Chondrocyte (in vitro differentiated cells): Measurements from ENCODE around the gene EYS. TPM values are rescaled to one million over a fixed set of nuclear protein-coding genes. Genes with fewer than 3 reads are reported as not detected.

Experiments used
- DNase-seq: peaks from one replicate; pipeline ENCODE4 v3.0.0; 2021; ENCODE audit warnings: mixed read lengths, low spot score
- H3K27ac Mint-ChIP-seq: one replicate; pipeline ENCODE4 v1.8.0; 2021; ENCODE audit warnings: mild to moderate bottlenecking, moderate library complexity, mixed read lengths; ENCODE audit not compliant: unreplicated experiment
- H3K27me3 Mint-ChIP-seq: 2 replicates; pipeline ENCODE4 v1.8.0; 2021; ENCODE audit warnings: low read depth, mixed read lengths
- H3K36me3 Mint-ChIP-seq: 2 replicates; pipeline ENCODE4 v1.8.0; 2021; ENCODE audit warnings: low read depth, mixed read lengths
- H3K4me1 Mint-ChIP-seq: 2 replicates; pipeline ENCODE4 v1.8.0; 2021; ENCODE audit warnings: low read depth, mild to moderate bottlenecking, mixed read lengths
- H3K4me3 Mint-ChIP-seq: one replicate; pipeline ENCODE4 v1.8.0; 2021; ENCODE audit warnings: mild to moderate bottlenecking, moderate library complexity, mixed read lengths; ENCODE audit not compliant: unreplicated experiment
- H3K9me3 Mint-ChIP-seq: 2 replicates; pipeline ENCODE4 v1.8.0; 2021; ENCODE audit warnings: low read depth, mixed read lengths
- CTCF ChIP-seq: fragments of 200-600 bp; sonication (generic); IDR thresholded peaks from 2 replicates; pipeline ENCODE4 v1.5.0; 2021; ENCODE audit warnings: antibody characterized with exemption, mild to moderate bottlenecking, moderate library complexity
- total RNA-seq: library from RNA; stranded (reverse); gene quantifications from 3 replicates; pipeline ENCODE4 v1.2.1, GENCODE V29; 2021

EYS gene
- total RNA-seq, 1 donor from 2014 or later: not detected

GRCh38 chr6:64591676-64592036 lies 1115.4 kb downstream of the EYS start:
- peaks cover 32% of the 10 kb centered on the region for H3K27me3 Mint-ChIP-seq
- H3K4me1 Mint-ChIP-seq: no peaks in the 10 kb centered on the region
- DNase-seq: no peak
- no peak overlapping the region for H3K4me3 Mint-ChIP-seq
- no peak overlapping the region for H3K27ac Mint-ChIP-seq
- peaks cover 8% of the 10 kb centered on the region for H3K9me3 Mint-ChIP-seq
- H3K36me3 Mint-ChIP-seq: no peaks in the 10 kb centered on the region
- TF ChIP-seq CTCF: no peak

DNA sequence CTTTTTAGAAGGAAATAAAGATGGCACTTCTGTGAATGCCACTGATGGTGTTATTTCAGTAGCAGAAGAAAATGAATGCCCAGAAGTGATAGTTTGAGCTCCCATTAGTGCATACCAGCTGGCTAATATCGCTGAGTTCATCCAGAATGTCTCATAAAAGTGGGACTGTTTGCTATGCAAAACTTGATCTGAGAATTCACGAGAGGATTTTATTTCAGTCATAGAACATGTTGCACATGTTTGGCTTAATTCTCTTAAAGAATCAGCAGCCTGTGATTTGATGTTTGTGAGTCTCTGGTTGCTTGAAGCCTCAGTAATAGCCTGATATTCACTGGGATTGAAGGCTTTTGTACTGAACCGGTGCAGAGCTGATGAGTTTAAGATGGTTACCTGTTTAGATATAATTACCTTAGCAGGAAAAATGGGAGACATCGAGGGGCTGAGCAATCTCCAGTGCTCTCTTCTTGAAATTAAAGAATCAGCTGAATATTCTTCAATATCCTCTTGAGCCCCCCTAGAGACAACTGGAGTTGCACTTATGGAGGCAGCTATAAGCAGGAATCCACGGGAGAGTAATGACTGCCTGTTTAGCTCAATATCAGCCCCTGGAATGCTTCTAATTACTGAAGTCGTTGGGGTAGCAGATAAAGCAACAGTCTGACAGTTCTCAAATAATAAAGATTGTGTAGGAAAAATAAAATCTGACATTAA lies 1115.9 kb downstream of the EYS start:
- Mint-ChIP-seq H3K4me1 (no peaks in the 10 kb centered on the region), H3K4me3 (no peak overlapping the region), H3K27me3 (peaks cover 33% of the 10 kb centered on the region), H3K36me3 (no peaks in the 10 kb centered on the region), H3K27ac (no peak overlapping the region), H3K9me3 (peaks cover 8% of the 10 kb centered on the region)
- DNase-seq: no peak
- no peak for TF ChIP-seq CTCF

DNA sequence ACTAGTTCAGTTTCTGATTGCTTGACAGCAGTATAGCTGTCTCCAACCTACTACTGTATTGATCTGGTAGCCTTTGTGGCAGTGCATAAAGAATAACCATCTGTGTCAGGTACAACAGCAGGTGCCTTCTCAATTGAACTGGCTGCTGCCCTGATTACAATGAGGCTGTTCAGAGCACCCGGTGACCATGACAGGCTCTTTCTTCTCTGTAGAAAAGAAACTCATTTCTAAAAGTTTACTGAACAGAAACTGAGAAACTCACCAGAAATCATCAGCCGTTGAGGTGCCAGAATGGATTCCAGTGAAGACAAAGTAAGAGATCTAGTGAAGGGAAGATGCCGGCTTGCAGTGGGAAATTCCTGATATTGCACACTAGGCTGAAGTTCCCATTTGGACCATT lies 1117.1 kb downstream of the EYS start:
- Mint-ChIP-seq H3K36me3 (no peaks in the 10 kb centered on the region), H3K4me1 (no peaks in the 10 kb centered on the region), H3K27ac (no peak overlapping the region), H3K4me3 (no peak overlapping the region), H3K9me3 (no peaks in the 10 kb centered on the region), H3K27me3 (peaks cover 28% of the 10 kb centered on the region)
- DNase-seq: no peak
- TF ChIP-seq CTCF: no peak

GRCh38 chr6:64580346-64580745 lies 1126.7 kb downstream of the EYS start:
- no peak for TF ChIP-seq CTCF
- Mint-ChIP-seq H3K36me3 (no peaks in the 10 kb centered on the region), H3K4me1 (no peaks in the 10 kb centered on the region), H3K27me3 (peaks cover 16% of the 10 kb centered on the region), H3K9me3 (no peaks in the 10 kb centered on the region), H3K27ac (no peak overlapping the region), H3K4me3 (no peak overlapping the region)
- no peak for DNase-seq

GRCh38 chr6:64553249-64553786 lies 1153.7 kb downstream of the EYS start:
- Mint-ChIP-seq H3K4me3 (no peak overlapping the region), H3K9me3 (peaks cover 2% of the 10 kb centered on the region), H3K27me3 (peaks cover 12% of the 10 kb centered on the region), H3K36me3 (no peaks in the 10 kb centered on the region), H3K4me1 (no peaks in the 10 kb centered on the region), H3K27ac (no peak overlapping the region)
- TF ChIP-seq CTCF: no peak
- DNase-seq: no peak
